ENCODE results near the gene GPHN. TPM values are rescaled to one million over a fixed set of nuclear protein-coding genes. Genes with fewer than 3 reads are reported as not detected.

The GPHN gene
- total and polyA plus RNA-seq, 2 of the 8 experiments (the other 6 are each of a cell fraction or from before 2014, with no cell fraction given), result 6.0 to 16.0 TPM

DNA sequence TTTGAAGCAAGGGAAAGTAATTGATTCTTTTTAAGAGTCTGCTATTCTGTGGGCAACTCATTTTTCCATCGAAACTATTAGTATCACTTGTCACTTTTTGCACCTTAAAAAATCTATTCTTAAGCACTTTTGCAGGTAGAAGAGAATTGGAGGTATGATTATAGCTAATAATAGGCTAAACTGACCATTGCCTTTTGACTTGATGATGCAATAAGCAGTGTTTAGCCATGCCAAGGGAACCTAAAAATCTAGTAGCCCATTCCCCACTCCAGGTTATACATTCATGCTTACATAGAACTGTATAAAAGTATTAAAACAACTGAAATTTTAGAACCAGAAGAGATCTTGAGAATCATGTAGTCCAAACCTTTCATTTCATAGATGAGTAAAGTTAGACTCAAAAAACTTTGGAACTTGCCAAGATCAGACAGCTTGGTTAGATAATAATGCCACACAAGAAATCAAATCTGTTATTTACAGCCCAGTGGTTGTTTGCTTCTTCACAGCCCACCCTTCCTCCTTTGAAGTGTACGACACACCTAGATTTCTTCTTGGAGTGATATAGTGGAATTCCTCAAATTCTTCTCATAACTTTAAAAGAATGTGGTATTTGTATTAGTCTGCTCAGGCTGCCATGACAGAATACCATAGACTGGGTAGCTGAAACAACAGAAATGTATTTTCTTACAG is 659.6 kb downstream of the GPHN start:
- no peak overlapping the region for H4K8ac ChIP-seq (ENCODE audit: extremely low read depth, insufficient read depth, low read length)
- no peaks in the 10 kb centered on the region for H3K79me2 ChIP-seq (ENCODE audit: control insufficient read depth in 1 of 2, insufficient read depth in 2 of 2, low read length in 2 of 2)
- no peaks in the 10 kb centered on the region for H3K23me2 ChIP-seq (ENCODE audit: low read depth, low read length)
- no peaks in the 10 kb centered on the region for H3K79me1 ChIP-seq (ENCODE audit: low read depth, low read length)
- DNase-seq (ENCODE audit: low read depth in 1 of 2, low spot score in 2 of 2) (no peak), FAIRE-seq (no peak)
- H3K4ac ChIP-seq (replicated peaks; ENCODE audit: insufficient read length, low read depth, low read length), result no peak overlapping the region
- H2AFZ ChIP-seq (ENCODE audit: low read length), result no peak overlapping the region
- H2BK15ac ChIP-seq (ENCODE audit: low read length), result no peak overlapping the region
- H4K91ac ChIP-seq (replicated peaks; ENCODE audit: insufficient read length, low read length), result no peak overlapping the region
- no peak overlapping the region for H3K9ac ChIP-seq (replicated peaks in 1 of 4; ENCODE audit: extremely low read depth in 1 of 4, low read depth in 3 of 4, low read length in 3 of 4)
- POLR2A ChIA-PET (ENCODE audit: partially characterized antibody), result interaction anchor here (0.7 kb wide), 1 partner anchor 118 kb away, joined by 3 read pairs; no protein-coding TSS in a partner anchor
- H3K18ac ChIP-seq (ENCODE audit: extremely low read depth, low read length), result no peak overlapping the region
- no peak overlapping the region for H3K14ac ChIP-seq (ENCODE audit: insufficient read length)
- H4K20me1 ChIP-seq (replicated peaks in 1 of 2; ENCODE audit: control insufficient read depth in 1 of 2, insufficient read depth in 2 of 2, low read length in 2 of 2), result no peaks in the 10 kb centered on the region
- H3K27me3 ChIP-seq (replicated peaks in 1 of 4; ENCODE audit: control insufficient read depth in 3 of 4, extremely low read depth in 1 of 4, insufficient read depth in 3 of 4, low read length in 3 of 4), result no peaks in the 10 kb centered on the region
- no peak overlapping the region for H2BK5ac ChIP-seq (ENCODE audit: low read depth, low read length)
- no peak overlapping the region for H3K56ac ChIP-seq (replicated peaks; ENCODE audit: insufficient read length, low read depth, low read length)
- no peaks in the 10 kb centered on the region for H3K36me3 ChIP-seq (ENCODE audit: control insufficient read depth in 2 of 4, insufficient read depth in 4 of 4, low read length in 3 of 4)
- no peak overlapping the region for H2BK120ac ChIP-seq (replicated peaks; ENCODE audit: low read depth, low read length)
- H3K9me3 ChIP-seq (ENCODE audit: insufficient read depth in 2 of 2, low read depth in 1 of 2, low read length in 1 of 2), result no peaks in the 10 kb centered on the region
- WGBS, 2 experiments (ENCODE audit: extremely low coverage in 1 of 2, insufficient coverage in 1 of 2, insufficient read length in 1 of 2, insufficient replicate concordance in 2 of 2, low coverage in 1 of 2, low lambda C conversion rate in 2 of 2, missing lambda C conversion rate in 1 of 2), result 79% methylated on average over 2 of the region's 2 CpGs; no CpG with 5 or more reads in 1 of the 2 experiments
- H2BK20ac ChIP-seq (ENCODE audit: low read length), result no peak overlapping the region
- H3K4me2 ChIP-seq (ENCODE audit: insufficient read depth in 1 of 2, low read depth in 2 of 2, low read length in 2 of 2), result no peak overlapping the region
- no peak for TF ChIP-seq RBBP5 (IDR thresholded peaks at IDR 0.05; ENCODE audit: borderline replicate concordance, low read depth, low read length)
- TF ChIP-seq CBX5 (IDR thresholded peaks at IDR 0.05; ENCODE audit: low read depth, low read length), result no peak
- TF ChIP-seq TEAD4 (IDR thresholded peaks at IDR 0.05; ENCODE audit: low read depth, low read length), result peak; percentile 16; the same call in 1 of the 2 replicates
- peak; percentile 17; the same call in 1 of the 2 replicates for TF ChIP-seq CEBPB (IDR thresholded peaks at IDR 0.05; ENCODE audit: low read depth, low read length)
- no peak overlapping the region for H2AK5ac ChIP-seq (ENCODE audit: low read depth, low read length)
- CTCF ChIA-PET (ENCODE audit: partially characterized antibody), result interaction anchor here (0.6 to 5.5 kb wide), 12 partner anchors 18 to 772 kb away, joined by 3 to 61 read pairs (median 4); partner anchors contain the start of genes ATP6V1D and EIF2S1
- no peak overlapping the region for H4K5ac ChIP-seq (ENCODE audit: insufficient read length, low read depth, low read length)
- no peaks in the 10 kb centered on the region for H3K4me1 ChIP-seq (replicated peaks in 1 of 4; ENCODE audit: control insufficient read depth in 3 of 4, insufficient read depth in 4 of 4, low read length in 3 of 4)
- H3K4me3 ChIP-seq (ENCODE audit: extremely low read depth in 1 of 4, insufficient read depth in 2 of 4, low read depth in 3 of 4, low read length in 4 of 4), result no peak overlapping the region
- H3K23ac ChIP-seq (ENCODE audit: insufficient read length), result no peak overlapping the region
- H3K27ac ChIP-seq (ENCODE audit: low read depth, low read length), result no peak overlapping the region
- peak overlapping the region; percentile 46; the same call in 1 of the 2 replicates for H2BK12ac ChIP-seq (ENCODE audit: low read depth, low read length)

Data from H1 (cell line).